Gastroesophageal sphincter (tissue), 4 donors: ENCODE results near the gene CACNG7. TPM values are rescaled to one million over a fixed set of nuclear protein-coding genes. Genes with fewer than 3 reads are reported as not detected.

Source experiments
- ATAC-seq: fragments of 150-250 bp; one replicate; pipeline ENCODE4 v1.9.1; 2016; ENCODE audit warnings: mild to moderate bottlenecking, moderate library complexity
- H3K27ac ChIP-seq, 4 donors: fragments of 200-600 bp; sonication (generic) in 3 of 4; 1 replicate in 3 of 4; 2 replicates in 1 of 4; pipeline ENCODE4 v1.5.1; 2016 to 2019
- H3K27me3 ChIP-seq: fragments of 200-600 bp; sonication (generic); one replicate; pipeline ENCODE4 v1.5.1; 2019
- H3K36me3 ChIP-seq, 2 donors: fragments of 200-600 bp; sonication (generic); one replicate each; pipeline ENCODE4 v1.5.1; 2019; ENCODE audit warnings: control low read depth in 1 of 2
- H3K4me1 ChIP-seq, 3 donors: fragments of 200-600 bp; sonication (generic); 1 replicate in 2 of 3; 2 replicates in 1 of 3; pipeline ENCODE4 v1.5.1; 2016 to 2019; ENCODE audit warnings: control low read depth in 2 of 3
- H3K4me3 ChIP-seq, 2 donors: fragments of 200-600 bp; sonication (generic); one replicate each; pipeline ENCODE4 v1.5.1; 2019; ENCODE audit warnings: mild to moderate bottlenecking in 1 of 2, moderate library complexity in 1 of 2
- H3K9me3 ChIP-seq, 3 donors: fragments of 200-600 bp; sonication (generic); one replicate each; pipeline ENCODE4 v1.5.1; 2017 to 2019; ENCODE audit warnings: control low read depth in 2 of 3
- CTCF ChIP-seq, 4 experiments: fragments of 200-600 bp in 2 of 4; fragments of 450-650 bp in 2 of 4; sonication (generic) in 1 of 4; IDR thresholded peaks; one replicate each; pipeline ENCODE4 v1.5.1; 2017 to 2019; ENCODE audit warnings: antibody characterized with exemption in 4 of 4, mild to moderate bottlenecking in 2 of 4, moderate library complexity in 2 of 4
- EP300 ChIP-seq: sonication (generic); formaldehyde crosslinking; IDR thresholded peaks from one replicate; pipeline ENCODE4 v1.6.1; 2017; ENCODE audit warnings: antibody characterized with exemption, mild to moderate bottlenecking
- POLR2A ChIP-seq, 2 donors: fragments of 450-650 bp; IDR thresholded peaks; one replicate each; pipeline ENCODE4 v1.6.1; 2017; ENCODE audit warnings: antibody characterized with exemption in 2 of 2, mild to moderate bottlenecking in 2 of 2, moderate library complexity in 1 of 2
- POLR2AphosphoS5 ChIP-seq: sonication (generic); formaldehyde crosslinking; IDR thresholded peaks from one replicate; pipeline ENCODE4 v1.6.1; 2017; ENCODE audit warnings: antibody characterized with exemption
- WGBS, 2 donors: methylation state at CpG; one replicate each; pipeline ENCODE4 v1.1.5; 2018; ENCODE audit warnings: low coverage in 1 of 2; 5-methylcytosine and 5-hydroxymethylcytosine counted together
- total RNA-seq, 4 donors: library from RNA; depleted of rRNA; stranded (reverse); fragments of >200 nt; gene quantifications; one replicate each; pipeline ENCODE4 v1.1.0, GENCODE V29; 2016

CACNG7 gene
- total RNA-seq, 4 donors from 2014 or later = not detected

GRCh38 chr19:53992815-53993214 is 83.7 kb downstream of the CACNG7 start:
- TF ChIP-seq POLR2AphosphoS5 (no peak), EP300 (no peak), CTCF (IDR thresholded peaks at IDR 0.05) (no peak), POLR2A (IDR thresholded peaks at IDR 0.05) (no peak)
- H3K27ac ChIP-seq = no peak overlapping the region
- no peaks in the 10 kb centered on the region for H3K9me3 ChIP-seq
- no peak overlapping the region for H3K4me3 ChIP-seq
- 40% methylated on average over 1 of the region's 43 CpGs; no CpG with 5 or more reads in 1 of the 2 donors for WGBS, 2 donors
- H3K4me1 ChIP-seq = peaks cover 0 to 19% (median 4%) of the 10 kb centered on the region in 3 donors
- no peak for ATAC-seq
- H3K36me3 ChIP-seq = no peaks in the 10 kb centered on the region
- peaks cover 83% of the 10 kb centered on the region for H3K27me3 ChIP-seq

GRCh38 chr19:53993448-53993847 is 84.4 kb downstream of the CACNG7 start:
- H3K4me1 ChIP-seq = peaks cover 0 to 19% (median 4%) of the 10 kb centered on the region in 3 donors
- H3K9me3 ChIP-seq = no peaks in the 10 kb centered on the region
- H3K27me3 ChIP-seq = peaks cover 83% of the 10 kb centered on the region
- H3K4me3 ChIP-seq = no peak overlapping the region
- ATAC-seq = no peak
- TF ChIP-seq POLR2AphosphoS5 (no peak), EP300 (no peak), CTCF (IDR thresholded peaks at IDR 0.05) (no peak)
- no peaks in the 10 kb centered on the region for H3K36me3 ChIP-seq
- no peak overlapping the region for H3K27ac ChIP-seq
- WGBS, 2 donors = 43% methylated on average over 2 of the region's 3 CpGs; no CpG with 5 or more reads in 1 of the 2 donors

Other genes with a start within 250 kb of the CACNG7 start
- gene NLRP12, start 85.0 kb upstream of the CACNG7 start, total RNA-seq = 1 to 10 TPM in 1 of 4 donors, under 1 TPM in 3; 0.23 to 1.1 (median 0.28) TPM
- 100 to 1,000 TPM; 103 to 355 (median 140) TPM for gene MYADM, start 41.4 kb upstream of the CACNG7 start, total RNA-seq
- not detected for gene PRKCG, start 27.1 kb upstream of the CACNG7 start, total RNA-seq
- gene CACNG8, start 53.7 kb downstream of the CACNG7 start, total RNA-seq = under 1 TPM in 2 of 4 donors, not detected in 2; 0.04 to 0.16 TPM
- gene CACNG6, start 82.4 kb downstream of the CACNG7 start, total RNA-seq = not detected
- gene VSTM1, start 154.6 kb downstream of the CACNG7 start, total RNA-seq = not detected
- not detected for gene TARM1, start 172.1 kb downstream of the CACNG7 start, total RNA-seq
- 1 to 10 TPM in 3 of 4 donors, not detected in 1; 1.2 to 2.4 (median 2.1) TPM for gene OSCAR, start 191.5 kb downstream of the CACNG7 start, total RNA-seq
- gene NDUFA3, start 193.6 kb downstream of the CACNG7 start, total RNA-seq = 10 to 100 TPM; 14.2 to 37.7 (median 21.5) TPM
- 10 to 100 TPM; 12.5 to 20.9 (median 15.2) TPM for gene TFPT, start 206.4 kb downstream of the CACNG7 start, total RNA-seq
- gene PRPF31, start 206.5 kb downstream of the CACNG7 start, total RNA-seq = 10 to 100 TPM; 51.6 to 67.1 (median 53.8) TPM
- gene CNOT3, start 228.5 kb downstream of the CACNG7 start, total RNA-seq = 10 to 100 TPM; 14.7 to 32.4 (median 23.1) TPM